ENCODE measurements around the gene ARMH3.

Gene ARMH3

DNA sequence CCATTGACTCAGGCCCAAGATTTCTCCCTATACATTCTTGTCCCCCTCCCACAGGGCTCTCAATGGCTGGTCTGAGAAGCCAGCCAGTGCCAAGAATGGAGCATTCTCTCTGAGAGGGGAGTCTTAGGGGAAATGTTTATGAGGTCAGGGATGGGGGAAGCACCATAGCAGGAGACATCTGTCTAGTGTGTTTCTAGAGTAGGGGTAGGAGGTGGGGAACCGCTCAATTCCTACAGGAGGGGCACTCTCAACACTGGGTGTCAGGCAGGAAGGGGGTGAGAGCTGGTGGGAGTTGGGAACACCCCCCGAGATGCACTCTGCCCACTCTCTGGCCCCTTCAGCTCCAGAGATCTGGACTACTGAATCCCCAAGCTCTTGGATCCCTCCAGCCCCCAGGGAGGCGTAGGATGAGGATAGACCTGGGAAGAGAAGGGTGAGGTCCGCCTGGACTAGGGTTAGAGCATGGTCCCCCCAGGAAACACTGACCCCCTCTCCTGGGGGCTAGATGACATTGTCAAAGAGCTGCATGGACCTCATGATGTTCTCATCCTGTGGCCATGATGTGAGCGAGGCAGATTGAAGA lies 229.0 kb downstream of the ARMH3 start:
- no peaks in the 10 kb centered on the region for H3K9me3 ChIP-seq (ENCODE audit: control insufficient read depth, low read length)
- H3K4me1 ChIP-seq (ENCODE audit: control insufficient read depth, insufficient read depth, low read length, poor library complexity, severe bottlenecking), result peaks cover 22% of the 10 kb centered on the region
- H3K27ac ChIP-seq (ENCODE audit: insufficient read depth, low read length, poor library complexity, severe bottlenecking), result no peak overlapping the region
- no peaks in the 10 kb centered on the region for H3K27me3 ChIP-seq (replicated peaks; ENCODE audit: control insufficient read depth, insufficient read depth, low read length, poor library complexity, severe bottlenecking)
- H3K36me3 ChIP-seq (ENCODE audit: control insufficient read depth, insufficient read depth, low read length), result no peaks in the 10 kb centered on the region
- H3K4me3 ChIP-seq (ENCODE audit: insufficient read depth, low read depth, low read length, poor library complexity, severe bottlenecking), result no peak overlapping the region
- no peak for DNase-seq

- Histone ChIP-seq H3K4me1 (ENCODE audit: control insufficient read depth, insufficient read depth, low read length, poor library complexity, severe bottlenecking) (peaks cover 8% of the 10 kb centered on the region), H3K4me3 (ENCODE audit: insufficient read depth, low read depth, low read length, poor library complexity, severe bottlenecking) (no peak overlapping the region), H3K36me3 (ENCODE audit: control insufficient read depth, insufficient read depth, low read length) (no peaks in the 10 kb centered on the region), H3K27me3 (replicated peaks; ENCODE audit: control insufficient read depth, insufficient read depth, low read length, poor library complexity, severe bottlenecking) (no peaks in the 10 kb centered on the region), H3K9me3 (ENCODE audit: control insufficient read depth, low read length) (no peaks in the 10 kb centered on the region), H3K27ac (ENCODE audit: insufficient read depth, low read length, poor library complexity, severe bottlenecking) (no peak overlapping the region)
- DNase-seq, result no peak
Measured at GRCh38 chr10:101824736-101825135, 231.2 kb downstream of the ARMH3 start.

- Histone ChIP-seq H3K27me3 (replicated peaks; ENCODE audit: control insufficient read depth, insufficient read depth, low read length, poor library complexity, severe bottlenecking) (no peaks in the 10 kb centered on the region), H3K27ac (ENCODE audit: insufficient read depth, low read length, poor library complexity, severe bottlenecking) (peak overlapping the region; percentile 88), H3K4me3 (ENCODE audit: insufficient read depth, low read depth, low read length, poor library complexity, severe bottlenecking) (peak overlapping the region; percentile 34), H3K36me3 (ENCODE audit: control insufficient read depth, insufficient read depth, low read length) (peaks cover 9% of the 10 kb centered on the region), H3K4me1 (ENCODE audit: control insufficient read depth, insufficient read depth, low read length, poor library complexity, severe bottlenecking) (peaks cover 27% of the 10 kb centered on the region), H3K9me3 (ENCODE audit: control insufficient read depth, low read length) (no peaks in the 10 kb centered on the region)
- DNase-seq, result peak in 2 of 3 donors; percentile 12 to 34
Measured at GRCh38 chr10:101818872-101819633, 236.9 kb downstream of the ARMH3 start.

DNA sequence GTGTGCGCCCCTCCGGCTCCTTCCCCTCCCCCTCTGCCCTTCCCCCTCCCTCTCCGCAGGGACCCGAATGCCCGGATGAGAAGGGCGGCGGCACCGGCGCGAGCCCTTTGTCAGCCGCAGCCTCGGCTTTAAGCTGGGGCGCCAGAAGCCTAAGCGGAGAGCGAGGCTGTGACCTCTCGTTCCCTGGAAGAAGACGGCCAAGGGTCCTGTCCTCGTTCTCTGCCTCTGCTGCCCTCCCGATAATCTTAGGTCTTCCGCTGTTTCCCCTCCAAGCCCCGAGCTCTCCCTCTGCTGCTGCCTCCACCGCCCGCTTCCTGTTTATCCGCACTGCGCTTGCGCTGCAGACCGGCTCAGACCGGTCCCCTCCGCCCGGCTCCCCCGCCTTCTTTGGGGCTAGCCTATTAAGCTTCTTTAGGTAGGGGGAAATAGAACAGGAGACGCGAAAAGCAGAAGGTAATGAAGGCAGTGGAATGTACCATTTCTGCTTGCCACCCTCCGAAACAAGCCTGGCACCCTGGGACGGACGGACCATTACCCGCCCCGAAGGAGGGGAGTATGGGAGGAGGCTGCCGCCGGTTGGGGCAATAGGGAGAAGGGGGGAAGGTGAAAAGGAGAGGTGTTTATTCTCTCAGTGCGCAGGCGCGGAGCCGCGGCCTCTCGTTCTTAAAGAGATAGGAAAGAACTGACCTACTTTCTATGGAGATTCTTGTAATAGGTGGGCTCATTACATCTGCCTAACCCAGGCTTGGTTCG lies 237.7 kb downstream of the ARMH3 start, which contains the start of gene OGA:
TSS of gene OGA (minus strand) at position 326 of the 753 bp plus-strand sequence. CDS start 422 bp downstream, outside the sequence.
- no peaks in the 10 kb centered on the region for H3K9me3 ChIP-seq (ENCODE audit: control insufficient read depth, low read length)
- H3K36me3 ChIP-seq (ENCODE audit: control insufficient read depth, insufficient read depth, low read length), result peaks cover 12% of the 10 kb centered on the region
- peak within 1 kb of the TSS; percentile 98 for H3K4me3 ChIP-seq (ENCODE audit: insufficient read depth, low read depth, low read length, poor library complexity, severe bottlenecking)
- no peaks in the 10 kb centered on the region for H3K27me3 ChIP-seq (replicated peaks; ENCODE audit: control insufficient read depth, insufficient read depth, low read length, poor library complexity, severe bottlenecking)
- peak; percentile 97 to 99 (median 99) for DNase-seq
- peak within 1 kb of the TSS; percentile 88 for H3K27ac ChIP-seq (ENCODE audit: insufficient read depth, low read length, poor library complexity, severe bottlenecking)
- peaks cover 30% of the 10 kb centered on the region for H3K4me1 ChIP-seq (ENCODE audit: control insufficient read depth, insufficient read depth, low read length, poor library complexity, severe bottlenecking)

- peak; percentile 11 to 29 (median 20) for DNase-seq
- Histone ChIP-seq H3K4me1 (ENCODE audit: control insufficient read depth, insufficient read depth, low read length, poor library complexity, severe bottlenecking) (peaks cover 30% of the 10 kb centered on the region), H3K27ac (ENCODE audit: insufficient read depth, low read length, poor library complexity, severe bottlenecking) (peak overlapping the region; percentile 88), H3K36me3 (ENCODE audit: control insufficient read depth, insufficient read depth, low read length) (peaks cover 19% of the 10 kb centered on the region), H3K4me3 (ENCODE audit: insufficient read depth, low read depth, low read length, poor library complexity, severe bottlenecking) (peak overlapping the region; percentile 98), H3K27me3 (replicated peaks; ENCODE audit: control insufficient read depth, insufficient read depth, low read length, poor library complexity, severe bottlenecking) (no peaks in the 10 kb centered on the region), H3K9me3 (ENCODE audit: control insufficient read depth, low read length) (no peaks in the 10 kb centered on the region)
Measured at GRCh38 chr10:101817337-101818118, 238.4 kb downstream of the ARMH3 start.

GRCh38 chr10:101816913-101817336 lies 239.0 kb downstream of the ARMH3 start:
- no peak for DNase-seq
- no peaks in the 10 kb centered on the region for H3K27me3 ChIP-seq (replicated peaks; ENCODE audit: control insufficient read depth, insufficient read depth, low read length, poor library complexity, severe bottlenecking)
- H3K4me3 ChIP-seq (ENCODE audit: insufficient read depth, low read depth, low read length, poor library complexity, severe bottlenecking), result peak overlapping the region; percentile 98
- H3K9me3 ChIP-seq (ENCODE audit: control insufficient read depth, low read length), result no peaks in the 10 kb centered on the region
- H3K4me1 ChIP-seq (ENCODE audit: control insufficient read depth, insufficient read depth, low read length, poor library complexity, severe bottlenecking), result peaks cover 30% of the 10 kb centered on the region
- H3K36me3 ChIP-seq (ENCODE audit: control insufficient read depth, insufficient read depth, low read length), result peaks cover 25% of the 10 kb centered on the region
- H3K27ac ChIP-seq (ENCODE audit: insufficient read depth, low read length, poor library complexity, severe bottlenecking), result peak overlapping the region; percentile 88

GRCh38 chr10:101816376-101816775 lies 239.6 kb downstream of the ARMH3 start:
- Histone ChIP-seq H3K9me3 (ENCODE audit: control insufficient read depth, low read length) (no peaks in the 10 kb centered on the region), H3K27ac (ENCODE audit: insufficient read depth, low read length, poor library complexity, severe bottlenecking) (peak overlapping the region; percentile 88), H3K36me3 (ENCODE audit: control insufficient read depth, insufficient read depth, low read length) (peaks cover 31% of the 10 kb centered on the region), H3K4me3 (ENCODE audit: insufficient read depth, low read depth, low read length, poor library complexity, severe bottlenecking) (peak overlapping the region; percentile 98), H3K4me1 (ENCODE audit: control insufficient read depth, insufficient read depth, low read length, poor library complexity, severe bottlenecking) (peaks cover 30% of the 10 kb centered on the region), H3K27me3 (replicated peaks; ENCODE audit: control insufficient read depth, insufficient read depth, low read length, poor library complexity, severe bottlenecking) (no peaks in the 10 kb centered on the region)
- DNase-seq, result no peak

DNA sequence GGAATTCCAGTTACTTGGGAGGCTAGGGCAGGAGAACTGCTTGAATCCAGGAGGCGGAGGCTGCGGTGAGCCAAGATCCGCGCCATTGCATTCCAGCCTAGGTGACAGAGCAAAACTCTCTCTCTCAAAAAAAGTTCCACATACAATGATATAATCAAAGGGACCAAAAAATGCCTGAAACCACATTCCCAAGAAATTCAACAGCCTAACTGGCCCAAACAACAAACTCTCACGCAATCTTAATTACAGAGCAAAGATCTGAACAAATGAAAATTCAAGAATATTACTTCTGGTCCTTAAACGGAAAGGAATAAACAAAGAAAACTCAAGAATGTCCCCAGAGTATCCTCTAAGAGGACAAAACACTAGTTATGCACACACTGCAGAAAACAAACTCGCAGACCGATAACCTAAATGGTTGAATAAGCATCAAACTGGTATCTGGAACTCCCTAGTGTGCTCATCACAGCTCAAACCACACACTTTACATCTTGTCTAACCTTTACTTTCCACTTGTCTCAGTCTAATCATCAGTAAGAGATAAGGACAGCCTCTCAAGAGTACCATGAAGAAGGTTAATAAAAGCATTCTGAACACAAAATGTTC lies 241.4 kb downstream of the ARMH3 start:
- peak overlapping the region; percentile 11 for H3K27ac ChIP-seq (ENCODE audit: insufficient read depth, low read length, poor library complexity, severe bottlenecking)
- peak overlapping the region; percentile 98 for H3K4me3 ChIP-seq (ENCODE audit: insufficient read depth, low read depth, low read length, poor library complexity, severe bottlenecking)
- peaks cover 25% of the 10 kb centered on the region for H3K4me1 ChIP-seq (ENCODE audit: control insufficient read depth, insufficient read depth, low read length, poor library complexity, severe bottlenecking)
- peaks cover 47% of the 10 kb centered on the region for H3K36me3 ChIP-seq (ENCODE audit: control insufficient read depth, insufficient read depth, low read length)
- DNase-seq, result no peak
- no peaks in the 10 kb centered on the region for H3K27me3 ChIP-seq (replicated peaks; ENCODE audit: control insufficient read depth, insufficient read depth, low read length, poor library complexity, severe bottlenecking)
- H3K9me3 ChIP-seq (ENCODE audit: control insufficient read depth, low read length), result no peaks in the 10 kb centered on the region

- DNase-seq, result no peak
- H3K4me3 ChIP-seq (ENCODE audit: insufficient read depth, low read depth, low read length, poor library complexity, severe bottlenecking), result no peak overlapping the region
- no peaks in the 10 kb centered on the region for H3K9me3 ChIP-seq (ENCODE audit: control insufficient read depth, low read length)
- H3K36me3 ChIP-seq (ENCODE audit: control insufficient read depth, insufficient read depth, low read length), result peaks cover 62% of the 10 kb centered on the region
- no peaks in the 10 kb centered on the region for H3K27me3 ChIP-seq (replicated peaks; ENCODE audit: control insufficient read depth, insufficient read depth, low read length, poor library complexity, severe bottlenecking)
- H3K4me1 ChIP-seq (ENCODE audit: control insufficient read depth, insufficient read depth, low read length, poor library complexity, severe bottlenecking), result peaks cover 18% of the 10 kb centered on the region
- H3K27ac ChIP-seq (ENCODE audit: insufficient read depth, low read length, poor library complexity, severe bottlenecking), result no peak overlapping the region
Measured at GRCh38 chr10:101812606-101813005, 243.4 kb downstream of the ARMH3 start.
